Heart right ventricle (tissue), 16 donors: ENCODE data around the gene COL6A3. TPM values are rescaled to one million over a fixed set of nuclear protein-coding genes. Genes with fewer than 3 reads are reported as not detected.
A peak's percentile ranks its signal among the peaks of the same experiment; 100 is the strongest.

ENCODE experiments used
- ATAC-seq, 8 donors: fragments of 200-7000 bp; cut with Tn5 transposase; one replicate each; pipeline ENCODE4 v1.9.1; 2020; ENCODE audit warnings: mild to moderate bottlenecking in 8 of 8, moderate library complexity in 8 of 8, moderate number of reproducible peaks in 1 of 8
- DNase-seq, 2 donors: peaks; one replicate each; pipeline ENCODE4 v3.0.0-alpha.2; 2020
- H3K27ac ChIP-seq, 10 donors: fragments of 200-600 bp; sonication (generic) in 2 of 10; one replicate each; pipeline versions ENCODE4 v1.5.0 to v1.8.0; 2020 to 2022; ENCODE audit warnings: mild to moderate bottlenecking in 3 of 10
- H3K27me3 ChIP-seq, 7 donors: fragments of 200-600 bp; one replicate each; pipeline ENCODE4 v1.8.0; 2021 to 2022; ENCODE audit warnings: mild to moderate bottlenecking in 2 of 7
- H3K36me3 ChIP-seq, 9 donors: fragments of 200-600 bp; sonication (generic) in 1 of 9; one replicate each; pipeline versions ENCODE4 v1.5.0 to v1.8.0; 2020 to 2022; ENCODE audit warnings: mild to moderate bottlenecking in 2 of 9
- H3K4me1 ChIP-seq, 9 donors: fragments of 200-600 bp; sonication (generic) in 1 of 9; one replicate each; pipeline versions ENCODE4 v1.5.0 to v1.8.0; 2020 to 2022; ENCODE audit warnings: mild to moderate bottlenecking in 4 of 9
- H3K4me3 ChIP-seq, 10 donors: fragments of 200-600 bp; sonication (generic) in 2 of 10; one replicate each; pipeline versions ENCODE4 v1.5.0 to v1.8.0; 2020 to 2022; ENCODE audit warnings: mild to moderate bottlenecking in 7 of 10, moderate library complexity in 2 of 10
- H3K9me3 ChIP-seq, 11 donors: fragments of 200-600 bp in 10 of 11; sonication (generic) in 2 of 11; one replicate each; pipeline versions ENCODE4 v1.5.0 to v1.8.0; 2013 to 2022; ENCODE audit warnings: mild to moderate bottlenecking in 2 of 11, control low read depth in 1 of 11, moderate library complexity in 1 of 11
- CTCF ChIP-seq, 9 donors: fragments of 200-600 bp; sonication (generic) in 2 of 9; IDR thresholded peaks; one replicate each; pipeline versions ENCODE4 v1.5.0 to v1.8.0; 2021 to 2022; ENCODE audit warnings: antibody characterized with exemption in 9 of 9, mild to moderate bottlenecking in 5 of 9, moderate library complexity in 1 of 9
- WGBS, 2 donors: extraction: QIAGEN DNeasy Blood & Tissue Kit; methylation state at CpG; one replicate each; pipeline ENCODE4 v1.1.7; 2013; ENCODE audit warnings: inconsistent platforms in 1 of 2; 5-methylcytosine and 5-hydroxymethylcytosine counted together
- intact Hi-C, 10 donors: fragments of 100-400 bp; cut with DNase I; formaldehyde crosslinking; loops; one replicate each; pipeline versions ENCODE4 v1.11.1 to v1.14.2; 2022
- polyA plus RNA-seq, 2 donors: library from polyadenylated mRNA; stranded (reverse); fragments of 200-250 nt; gene quantifications; one replicate each; pipeline ENCODE4 v1.2.3, GENCODE V29; 2013
- total RNA-seq, 10 donors: library from RNA; stranded (reverse); fragmentation: NEBNext Ultra II Directional in 3 of 10; extraction: Animal tissue kit (Norgen Biotek cat#: 25700) in 3 of 10; gene quantifications; one replicate each; pipeline versions ENCODE4 v1.2.1 to v1.2.4, GENCODE V29; 2021 to 2023
- donor health status: Arrhythmogenic right ventricular cardiomyopathy.
- donor health status: ischemic (EF 13 %, LVEDD 7.1; RV severe dilation, severe dysfunction).
- donor health status: healthy with polysubstance abuse.
- donor health status: DM: no; HTN: yes; CAD: no.
- donor health status: DM: no; HTN: no; CAD: no.
- donor health status: ischemic (EF 25% LVEDD 6.9; RV normal size, moderate dysfunction).
- donor health status: ischemic (EF 25% LVEDD 5.7; RV mildly dilated, moderate dysfunction).
- donor health status: healthy.
- donor health status: DM: yes; HTN: yes; CAD: no.
- donor health status: Ischemic cardiomyopathy.
- donor health status: ischemic (EF 35%, LVEDD 5.7; RV mildly dilated, moderate dysfunction).
- donor health status: nonischemic (EF 11% LVEDD 7.7; RV severe dilation, severe dysfunction).
- donor health status: DM: yes; HTN: yes; CAD: no.
- donor health status: PGD.
- donor health status: ischemic (EF 29% LVEDD 5.4; RV normal size, mild dysfunction).
- donor health status: nonischemic (EF 23%, LVEDD 6.1; RV moderate dilation, normal function).

Gene COL6A3
- total and polyA plus RNA-seq, 12 donors = 27.7 to 222 (median 47.5) TPM

GRCh38 chr2:237319887-237320286 is 94.1 kb downstream of the COL6A3 start:
- Histone ChIP-seq H3K4me3 (no peak overlapping the region), H3K27ac (peak overlapping the region in 5 of 10 donors; percentile 20 to 73 (median 68)), H3K36me3 (peaks cover 0 to 22% (median 0%) of the 10 kb centered on the region in 9 donors), H3K27me3 (no peaks in the 10 kb centered on the region), H3K4me1 (peaks cover 12 to 62% (median 41%) of the 10 kb centered on the region in 9 donors), H3K9me3 (no peaks in the 10 kb centered on the region)
- TF ChIP-seq CTCF (IDR thresholded peaks at IDR 0.05) = no peak
- no peak for DNase-seq
- intact Hi-C loops = loop anchor here in 8 of 10 donors (5.0 to 10.0 kb wide), 7 partner anchors 85 to 165 kb away; partner anchors contain the start of gene COL6A3 (in 1 of the 8)
- WGBS, 2 donors = 90 to 92% methylated on average over 4 of the region's 4 CpGs
- ATAC-seq = no peak

- DNase-seq (no peak), ATAC-seq (no peak)
- peaks cover 14 to 62% (median 45%) of the 10 kb centered on the region in 9 donors for H3K4me1 ChIP-seq
- 88 to 90% methylated on average over 15 of the region's 15 CpGs for WGBS, 2 donors
- peak overlapping the region in 3 of 10 donors; percentile 5 to 73 (median 16) for H3K27ac ChIP-seq
- H3K9me3 ChIP-seq = no peaks in the 10 kb centered on the region
- no peak for TF ChIP-seq CTCF (IDR thresholded peaks at IDR 0.05)
- intact Hi-C loops = loop anchor here in 2 of 10 donors (5.0 to 10.0 kb wide), 3 partner anchors 88 to 154 kb away; no protein-coding TSS in a partner anchor
- no peak overlapping the region for H3K4me3 ChIP-seq
- no peaks in the 10 kb centered on the region for H3K27me3 ChIP-seq
- H3K36me3 ChIP-seq = peaks cover 0 to 18% (median 0%) of the 10 kb centered on the region in 9 donors
Observed at GRCh38 chr2:237319086-237319820, 94.7 kb downstream of the COL6A3 start.

GRCh38 chr2:237316339-237316738 is 97.6 kb downstream of the COL6A3 start:
- no peak for ATAC-seq
- intact Hi-C loops = loop anchor here in 2 of 10 donors (5.0 to 10.0 kb wide), 3 partner anchors 91 to 152 kb away; no protein-coding TSS in a partner anchor

More at GRCh38 chr2:237316339-237316738, 97.6 kb downstream of the COL6A3 start:
- Histone ChIP-seq H3K4me1 (peaks cover 14 to 44% (median 33%) of the 10 kb centered on the region in 9 donors), H3K4me3 (no peak overlapping the region), H3K27me3 (no peaks in the 10 kb centered on the region), H3K9me3 (no peaks in the 10 kb centered on the region), H3K27ac (peak overlapping the region; percentile 31 to 96 (median 88)), H3K36me3 (no peaks in the 10 kb centered on the region)
- TF ChIP-seq CTCF (IDR thresholded peaks at IDR 0.05) = no peak
- no peak for DNase-seq
- 83 to 87% methylated on average over 6 of the region's 6 CpGs for WGBS, 2 donors
